NCI-H1105 (cell line): ENCODE results near the gene ARHGAP30.
A peak's percentile ranks its signal among the peaks of the same experiment; 100 is the strongest.
"Not testable (repeated sequence)": the region's sequence is repeated elsewhere in the genome, so short reads cannot be mapped to it uniquely, and the experiment has no call there.

ENCODE experiments used
- DNase-seq: peaks from one replicate; lab custom pipeline; 2025; lab: John Stamatoyannopoulos, UW

ARHGAP30 gene

DNA sequence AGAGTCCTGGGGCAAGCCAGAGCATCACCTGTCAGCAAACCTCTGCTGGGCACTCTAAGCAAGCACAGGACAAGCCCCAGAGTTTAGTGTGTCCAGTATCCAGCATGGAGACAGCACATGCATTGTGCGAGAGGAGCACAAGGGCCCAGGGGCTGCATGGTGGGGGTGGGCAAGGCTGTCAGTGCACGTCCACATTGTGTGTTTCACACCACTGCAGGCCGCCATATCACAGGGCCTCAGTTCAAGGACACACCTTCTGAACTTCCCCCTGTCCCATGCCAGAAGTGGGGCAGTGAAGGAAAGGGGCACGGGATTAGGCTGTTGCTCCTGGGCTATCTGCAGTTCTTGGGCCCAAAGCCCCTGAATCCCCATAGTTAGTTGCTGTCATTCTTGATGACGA is 30.1 kb downstream of the ARHGAP30 start:
- DNase-seq, result no peak

DNA sequence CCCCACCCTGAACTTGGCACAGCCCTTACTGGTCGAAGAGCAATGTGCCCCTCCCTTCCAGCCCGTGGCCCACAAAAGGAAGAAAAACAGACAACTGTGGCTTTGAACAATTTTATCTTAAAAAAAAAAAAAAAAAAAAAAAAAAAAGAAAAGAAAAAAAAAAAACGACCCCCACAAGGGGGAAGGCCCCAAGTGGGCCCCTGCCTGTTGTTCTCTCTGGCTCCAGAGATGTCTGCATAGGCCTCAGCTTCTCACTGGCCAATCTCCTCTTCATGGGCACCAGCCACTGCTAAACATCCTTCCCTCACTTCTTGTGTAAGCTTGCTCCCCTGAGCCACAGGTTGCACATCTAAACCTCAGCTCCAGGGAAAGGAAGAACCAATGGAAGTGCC is 30.5 kb downstream of the ARHGAP30 start:
- DNase-seq, result no peak

DNA sequence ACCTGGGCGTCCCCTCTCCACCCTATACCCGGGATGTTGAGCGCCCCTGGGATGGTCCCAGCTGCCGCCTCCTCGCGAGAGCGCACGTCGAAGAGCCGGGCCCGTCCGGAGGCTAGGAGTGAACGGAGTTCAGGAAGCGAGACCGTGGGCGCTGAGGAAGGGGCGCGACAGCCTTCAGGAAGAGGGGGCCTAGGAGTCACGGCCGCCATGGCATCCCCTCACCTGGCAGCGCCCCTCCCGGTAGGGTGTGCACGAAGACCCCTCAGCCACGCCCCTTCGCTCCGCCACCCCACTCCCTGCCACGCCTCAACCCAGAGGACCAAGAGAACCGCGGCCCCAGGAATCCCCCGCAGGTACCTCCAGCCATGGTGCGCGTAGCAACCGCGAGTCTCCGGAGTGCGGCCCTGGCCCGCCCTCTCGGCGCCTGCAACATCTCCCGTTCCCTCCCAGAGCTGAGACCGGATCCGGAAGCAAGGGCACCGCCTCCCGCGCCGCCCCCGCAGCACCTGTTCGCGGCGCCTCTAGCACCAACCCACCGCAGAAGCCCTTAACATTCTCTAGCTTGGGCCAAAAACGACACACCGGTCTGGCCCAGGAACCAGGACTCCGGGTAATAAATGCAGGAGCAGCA is 31.1 kb downstream of the ARHGAP30 start, which contains the start of gene TSTD1:
TSTD1 (minus strand) TSS at position 442 of the 631 bp plus-strand sequence; CDS start at position 367, 75 bp downstream.
- peak; percentile 80 for DNase-seq

DNA sequence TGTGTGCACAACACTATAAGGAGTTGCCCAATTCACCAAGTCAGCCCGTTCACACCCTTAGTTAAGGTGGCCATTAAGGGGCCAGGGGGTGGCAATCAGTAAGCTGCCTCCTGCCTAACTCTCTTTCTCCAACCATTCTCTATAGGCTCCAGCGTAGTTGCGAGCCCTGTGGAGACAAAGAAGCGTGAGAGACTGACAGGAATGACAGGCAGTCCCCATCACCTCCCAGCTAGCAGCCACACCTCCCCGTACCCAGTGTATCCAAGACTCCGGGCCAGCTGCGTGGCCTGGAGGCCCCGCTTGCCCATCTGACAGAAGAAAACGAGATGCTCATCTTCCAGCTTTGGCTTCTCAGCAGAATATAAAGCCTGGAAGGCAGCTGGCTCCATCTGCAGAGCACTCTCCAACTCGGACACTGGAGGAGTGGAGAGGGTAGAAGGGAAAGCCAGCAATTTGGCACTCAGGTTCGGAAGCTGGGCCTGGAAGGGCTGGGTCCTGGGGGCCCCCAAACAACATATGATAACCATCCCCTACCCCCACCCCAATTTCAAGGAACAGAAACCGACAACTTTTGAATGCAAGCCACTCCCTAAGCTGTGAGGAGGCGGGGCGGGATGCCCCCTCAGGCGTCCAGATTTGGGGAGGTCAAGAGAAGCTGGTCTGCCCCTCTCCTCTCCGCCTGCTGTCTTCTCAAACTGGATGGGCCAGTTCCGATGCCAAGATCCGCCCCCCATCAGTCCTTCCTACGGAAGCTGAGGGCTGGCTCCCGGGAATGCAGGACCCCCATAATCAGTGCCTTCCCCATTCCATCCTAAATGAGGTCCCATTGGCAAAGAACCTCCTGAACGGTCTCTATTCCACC is 31.8 kb downstream of the ARHGAP30 start:
- peak; percentile 38 for DNase-seq

DNA sequence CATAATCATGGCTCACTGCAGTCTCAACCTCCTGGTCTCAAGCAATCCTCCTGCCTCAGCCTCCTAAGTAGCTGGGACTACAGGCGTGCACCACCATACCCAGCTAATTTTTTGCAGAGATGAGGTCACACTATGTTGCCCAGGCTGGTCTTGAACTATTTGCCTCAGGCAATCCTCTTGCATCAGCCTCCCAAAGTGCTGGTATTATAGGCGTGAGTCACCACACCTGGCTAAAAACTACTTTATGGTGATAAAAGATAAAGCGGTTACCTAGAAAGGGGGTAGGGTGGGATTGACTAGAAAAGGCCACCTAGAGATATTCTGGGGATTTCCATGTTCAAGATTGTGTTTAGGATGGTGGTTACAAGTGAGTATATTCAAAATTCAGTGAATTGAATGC is 35.9 kb downstream of the ARHGAP30 start:
- no peak for DNase-seq

DNA sequence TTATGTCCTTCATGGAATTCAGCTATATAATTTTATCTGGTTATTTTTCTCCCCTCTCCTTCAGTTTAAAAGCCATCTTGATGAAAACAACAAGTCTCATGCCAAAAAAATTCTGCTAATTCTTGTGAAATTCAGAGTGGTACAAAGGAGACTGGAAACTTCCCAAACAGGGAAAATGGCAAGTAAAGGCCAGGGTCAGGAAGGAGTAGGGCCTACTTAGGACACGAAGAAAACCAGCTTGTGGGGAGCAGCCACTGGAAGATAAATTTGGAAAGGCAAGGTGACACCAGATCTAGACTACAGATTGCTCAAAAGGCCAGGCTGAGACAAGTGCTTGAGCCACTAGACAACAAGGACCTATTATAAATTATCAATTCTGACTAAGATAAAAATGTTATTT is 37.3 kb downstream of the ARHGAP30 start:
- no peak for DNase-seq

DNA sequence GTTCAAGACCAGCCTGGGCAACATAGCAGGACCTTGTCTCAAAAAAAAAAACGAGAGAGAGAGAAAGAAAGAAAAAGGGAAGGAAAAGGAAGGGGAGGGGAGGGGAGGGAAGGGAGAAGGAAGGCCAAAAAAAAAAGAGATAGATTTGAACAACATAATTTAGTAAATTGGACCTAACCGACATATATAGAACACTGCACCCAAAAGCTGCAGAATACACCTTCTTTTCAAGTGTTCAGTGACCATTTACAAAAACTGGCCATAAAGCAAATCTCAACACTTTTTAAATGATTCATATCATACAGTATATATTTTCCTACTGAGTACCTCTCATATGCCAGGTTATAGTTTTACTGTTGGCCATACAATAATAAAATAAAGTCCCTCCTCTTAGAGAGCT is 37.8 kb downstream of the ARHGAP30 start:
- DNase-seq, result no peak

DNA sequence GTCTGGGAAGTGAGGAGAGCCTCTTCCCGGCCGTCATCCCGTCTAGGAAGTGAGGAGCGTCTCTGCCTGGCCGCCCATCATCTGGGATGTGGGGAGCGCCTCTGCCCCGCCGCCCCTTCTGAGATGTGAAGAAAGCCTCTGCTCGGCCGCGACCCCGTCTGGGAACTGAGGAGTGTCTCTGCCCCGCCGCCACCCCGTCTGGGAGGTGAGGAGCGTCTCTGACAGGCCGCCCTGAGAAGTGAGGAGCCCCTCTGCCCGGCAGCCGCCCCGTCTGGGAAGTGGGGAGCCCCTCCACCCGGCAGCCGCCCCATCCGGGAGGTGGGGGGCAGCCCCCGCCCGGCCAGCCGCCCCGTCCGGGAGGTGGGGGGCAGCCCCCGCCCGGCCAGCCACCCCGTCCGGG is 40.2 kb downstream of the ARHGAP30 start:
- DNase-seq, result not testable (repeated sequence)

DNA sequence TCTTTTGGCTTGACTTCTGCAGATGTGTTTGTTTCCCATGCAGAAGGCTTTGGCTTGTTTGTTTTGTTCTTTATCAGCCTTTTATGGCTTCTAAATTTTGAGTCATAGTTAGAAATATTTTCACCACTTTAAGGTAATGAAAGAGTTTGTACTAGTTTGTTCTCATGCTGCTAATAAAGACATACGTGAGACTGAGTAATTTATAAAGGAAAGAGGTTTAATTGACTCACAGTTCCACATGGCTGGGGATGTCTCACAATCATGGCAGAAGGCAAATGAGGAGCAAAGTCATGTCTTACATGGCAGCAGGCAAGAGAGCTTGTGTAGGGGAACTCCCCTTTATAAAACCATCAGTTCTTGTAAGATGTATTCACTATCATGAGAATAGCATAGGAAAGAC is 42.7 kb downstream of the ARHGAP30 start:
- not testable (repeated sequence) for DNase-seq

DNA sequence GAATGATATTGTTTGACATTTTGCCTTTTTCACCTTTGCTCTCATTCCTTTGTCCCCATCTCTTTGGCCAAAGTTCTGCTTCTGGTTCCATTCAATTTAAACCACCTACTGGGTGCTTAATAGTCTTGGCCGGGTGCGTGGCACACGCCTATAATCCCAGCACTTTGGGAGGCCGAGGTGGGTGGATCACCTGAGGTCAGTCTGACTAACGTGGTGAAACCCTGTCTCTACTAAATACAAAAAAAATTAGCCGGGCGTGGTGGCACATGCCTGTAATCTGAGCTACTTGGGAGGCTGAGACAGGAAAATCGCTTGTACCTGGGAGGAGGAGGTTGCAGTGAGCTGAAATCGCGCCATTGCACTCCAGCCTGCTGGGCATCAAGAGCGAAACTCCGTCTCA is 47.3 kb downstream of the ARHGAP30 start:
- DNase-seq, result not testable (repeated sequence)

DNA sequence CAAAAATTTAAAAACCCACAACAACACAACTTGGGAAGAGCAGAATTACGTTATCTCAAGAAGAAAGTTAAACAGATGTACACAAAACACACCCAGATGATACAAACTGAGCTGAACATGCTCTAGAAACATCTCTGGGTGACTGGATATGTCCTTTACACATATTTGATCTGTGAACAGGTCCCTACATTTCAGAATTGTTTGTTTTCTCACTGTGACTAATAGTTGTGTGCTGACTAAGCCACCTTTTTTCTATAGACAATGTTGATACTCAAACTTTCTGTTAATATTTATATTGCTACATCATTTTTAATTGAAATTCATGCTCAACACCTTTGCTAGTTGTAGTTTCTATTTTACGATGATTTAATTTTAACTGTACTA is 47.7 kb downstream of the ARHGAP30 start:
- DNase-seq, result no peak

DNA sequence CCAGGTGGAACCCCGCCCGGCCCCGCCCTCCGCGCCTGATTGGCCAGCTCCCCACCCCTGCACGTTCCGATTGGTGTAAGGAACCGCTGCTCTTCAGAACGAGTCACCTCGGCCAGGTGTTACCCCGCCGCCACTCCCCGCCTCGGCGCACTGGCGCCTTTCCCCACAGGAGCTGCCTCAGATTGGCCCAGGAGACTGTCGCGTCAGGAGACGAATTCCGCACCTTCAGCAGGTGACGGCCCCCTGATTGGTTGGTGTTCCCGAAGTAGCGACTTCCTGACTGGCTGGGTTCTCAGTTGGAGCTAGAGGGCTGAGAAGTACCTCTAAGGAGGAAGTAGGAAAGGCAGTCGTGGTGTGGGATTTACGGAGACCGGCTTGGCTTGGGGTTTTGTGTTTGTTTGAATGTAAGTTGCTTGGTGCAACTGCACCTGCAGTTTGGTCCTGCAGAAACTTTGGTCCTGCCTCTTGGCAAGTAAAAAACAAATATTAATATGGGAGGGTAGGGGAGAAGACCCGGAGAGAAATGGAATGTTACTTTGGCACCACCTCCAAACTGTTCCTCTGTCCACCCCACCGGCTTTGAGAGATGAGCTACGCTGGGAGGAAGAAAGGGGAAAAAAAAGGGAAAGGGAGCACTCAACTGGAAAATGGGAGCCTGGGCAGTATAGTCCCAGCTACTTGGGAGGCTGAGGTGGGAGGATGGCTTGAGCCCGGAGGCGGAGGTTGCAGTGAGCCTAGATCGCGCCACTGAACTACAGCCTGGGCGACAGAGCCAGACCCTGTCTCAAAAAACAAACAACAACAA is 48.3 kb downstream of the ARHGAP30 start:
- peak; percentile 99 for DNase-seq

DNA sequence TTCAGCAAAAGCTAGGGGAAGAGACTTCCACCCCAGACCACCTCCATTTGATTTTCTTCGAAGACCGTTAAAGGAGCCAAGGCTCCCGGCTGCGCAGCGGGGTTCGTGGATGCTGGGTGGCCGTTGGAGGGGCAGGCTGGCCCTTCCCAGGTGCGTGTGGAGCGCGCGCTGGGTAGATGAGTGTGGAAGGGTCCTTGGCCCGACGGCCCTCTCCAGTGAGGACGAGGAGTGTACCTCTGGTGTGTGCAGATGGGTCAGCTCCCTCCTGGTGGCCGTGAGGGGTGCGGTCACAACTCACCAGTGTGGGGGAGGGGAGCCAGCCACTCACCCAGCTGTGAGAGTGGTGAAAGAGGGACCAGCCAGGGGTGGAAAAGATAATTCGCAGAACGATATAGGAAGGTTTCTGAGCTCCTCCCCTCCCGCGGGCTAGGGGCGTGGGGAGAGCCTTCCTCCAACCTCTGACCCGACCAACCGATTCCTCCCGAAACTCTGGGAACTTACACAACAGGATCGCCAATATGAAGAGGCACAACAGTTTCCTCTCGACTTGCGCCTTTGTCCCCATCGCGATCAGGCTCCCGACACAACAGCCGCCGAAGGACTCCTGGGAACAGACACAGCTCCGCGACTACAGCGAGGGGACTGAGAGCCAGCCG is 49.1 kb downstream of the ARHGAP30 start, which contains the start of gene F11R:
F11R (minus strand) TSS at position 644 of the 656 bp plus-strand sequence; CDS start at position 565, 79 bp downstream.
- DNase-seq, result peak; percentile 74

DNA sequence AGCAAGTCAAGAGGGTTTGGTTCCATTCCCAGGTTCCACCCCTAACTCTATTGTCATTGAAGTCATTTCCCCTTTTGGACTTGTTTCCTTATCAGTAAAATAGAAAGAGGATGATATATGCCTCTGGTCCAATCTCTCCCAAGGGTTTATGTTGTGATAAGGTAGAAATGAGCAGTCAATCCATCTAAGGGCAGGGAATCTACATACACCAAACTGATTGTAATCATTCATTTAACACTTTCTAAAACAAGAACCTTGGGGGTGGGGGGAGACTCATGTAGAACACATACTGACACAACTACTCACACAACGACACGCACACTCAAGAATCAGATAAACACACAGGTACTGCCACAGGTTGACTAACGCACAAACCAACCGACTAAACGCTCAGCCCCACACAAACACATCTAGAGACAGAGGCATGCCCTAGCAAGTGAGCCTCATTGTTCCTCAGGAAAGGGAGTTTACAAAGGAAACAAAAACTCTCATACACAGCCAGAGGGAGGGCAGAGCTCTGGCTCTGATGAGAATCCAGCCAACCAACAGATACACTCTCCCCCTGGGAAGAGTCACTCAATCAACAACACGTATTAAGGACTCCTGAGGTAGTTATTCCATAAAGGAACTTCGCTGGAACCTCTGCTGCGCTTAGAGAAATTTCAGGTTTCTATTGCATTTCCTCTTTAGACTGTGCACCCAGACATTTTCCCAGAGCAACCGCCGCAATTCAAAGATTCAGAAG is 49.8 kb downstream of the ARHGAP30 start:
- peak; percentile 61 for DNase-seq

DNA sequence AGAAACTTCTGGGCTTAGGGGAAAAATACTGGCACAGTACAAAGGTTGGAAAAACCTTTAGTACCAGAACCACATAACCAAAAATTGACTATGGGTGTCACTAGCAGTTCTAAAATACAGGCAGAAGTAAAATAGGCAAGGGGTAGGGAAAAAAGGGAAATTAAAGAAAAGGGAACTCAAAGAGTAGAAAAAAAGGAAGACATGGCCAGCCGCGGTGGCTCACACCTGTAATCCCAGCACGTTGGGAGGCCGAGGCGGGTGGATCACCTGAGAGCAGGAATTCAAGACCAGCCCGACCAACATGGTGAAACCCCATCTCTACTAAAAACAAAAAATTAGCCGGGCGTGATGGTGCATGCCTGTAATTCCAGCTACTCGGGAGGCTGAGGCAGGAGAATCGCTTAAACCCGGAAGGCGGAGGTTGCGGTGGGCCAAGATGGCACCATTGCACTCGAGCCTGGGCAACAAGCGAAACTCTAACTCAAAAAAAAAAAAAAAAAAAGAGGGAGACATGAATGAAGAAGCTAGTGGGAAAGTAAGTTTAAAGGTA is 50.5 kb downstream of the ARHGAP30 start:
- not testable (repeated sequence) for DNase-seq

DNA sequence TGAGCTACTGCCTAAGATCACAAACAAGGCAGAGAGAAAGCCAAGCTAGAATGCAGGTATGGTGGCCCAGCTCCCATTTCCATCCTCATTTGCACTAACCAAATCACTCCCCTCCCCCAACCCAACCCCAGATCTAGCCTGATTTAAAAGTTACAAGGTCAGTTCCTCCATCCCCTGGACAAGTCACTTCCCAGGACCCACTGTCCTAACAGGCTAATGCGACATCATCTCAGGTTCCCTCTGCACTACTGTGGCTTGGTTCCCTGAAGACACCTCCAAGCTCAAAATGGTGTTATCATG is 51.1 kb downstream of the ARHGAP30 start:
- DNase-seq, result no peak

DNA sequence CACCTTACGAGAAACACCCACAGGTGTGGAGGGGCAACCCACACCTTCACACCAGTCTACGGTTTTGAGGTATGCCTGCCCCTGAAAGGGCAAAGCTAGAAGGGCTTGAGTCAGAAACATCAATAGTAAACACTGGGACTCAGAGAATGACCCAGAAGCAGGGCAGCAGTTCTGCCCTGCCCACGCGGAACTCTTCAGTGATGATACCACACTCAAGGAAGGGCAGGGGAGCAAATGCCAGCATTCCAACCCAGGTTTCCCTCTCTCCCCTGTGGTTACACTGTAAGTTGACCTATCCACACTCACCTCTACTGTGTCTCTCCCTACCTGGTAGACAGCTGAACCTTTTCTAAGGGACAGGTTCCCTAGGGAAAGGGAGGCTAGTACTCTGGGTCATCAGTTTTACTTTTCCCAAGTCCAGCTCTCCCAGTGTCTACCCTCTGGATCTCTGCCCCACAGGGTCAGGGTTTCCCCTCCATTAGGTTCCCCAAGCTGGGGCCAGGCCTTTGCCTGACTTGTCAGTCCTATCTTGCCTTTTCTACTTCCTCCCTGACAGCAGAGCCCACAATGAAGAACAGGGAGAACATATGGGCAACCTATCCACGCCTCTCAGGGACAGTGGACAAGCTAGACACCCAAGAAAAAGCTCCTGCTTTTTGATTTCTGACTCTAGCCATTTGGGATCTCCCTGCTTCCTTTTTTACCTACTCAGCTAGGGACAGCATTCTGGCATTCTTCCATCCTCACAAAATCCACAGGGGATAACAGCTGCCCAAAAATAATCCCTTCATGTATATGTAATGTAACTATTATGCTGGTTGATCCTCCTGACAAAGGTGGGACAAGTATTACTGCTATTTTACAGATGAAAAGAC is 51.7 kb downstream of the ARHGAP30 start:
- DNase-seq, result no peak

DNA sequence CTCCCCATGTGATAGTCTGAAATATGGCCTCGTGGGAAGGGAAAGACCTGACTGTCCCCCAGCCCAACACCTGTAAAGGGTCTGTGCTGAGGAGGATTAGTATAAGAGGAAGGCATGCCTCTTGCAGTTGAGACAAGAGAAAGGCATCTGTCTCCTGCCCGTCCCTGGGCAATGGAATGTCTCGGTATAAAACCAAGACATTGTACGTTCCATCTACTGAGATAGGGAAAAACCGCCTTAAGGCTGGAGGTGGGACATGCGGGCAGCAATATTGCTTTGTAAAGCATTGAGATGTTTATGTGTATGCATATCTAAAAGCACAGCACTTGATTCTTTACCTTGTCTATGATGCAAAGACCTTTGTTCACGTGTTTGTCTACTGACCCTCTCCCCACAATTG is 52.5 kb downstream of the ARHGAP30 start:
- DNase-seq, result not testable (repeated sequence)

DNA sequence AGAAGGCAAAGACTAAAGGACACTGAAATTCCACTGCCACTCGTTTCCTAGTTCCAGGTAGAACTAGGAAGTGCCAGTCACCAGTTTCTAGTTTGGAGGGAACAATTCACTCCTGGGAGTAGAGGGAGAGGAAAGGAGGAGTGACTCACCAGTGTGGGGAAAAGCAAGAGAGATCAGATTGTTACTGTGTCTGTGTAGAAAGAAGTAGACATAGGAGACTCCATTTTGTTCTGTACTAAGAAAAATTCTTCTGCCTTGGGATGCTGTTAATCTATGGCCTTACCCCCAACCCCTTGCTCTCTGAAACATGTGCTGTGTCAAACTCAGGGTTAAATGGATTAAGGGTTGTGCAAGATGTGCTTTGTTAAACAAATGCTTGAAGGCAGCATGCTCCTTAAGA is 53.0 kb downstream of the ARHGAP30 start:
- not testable (repeated sequence) for DNase-seq
